HepG2 (cell line): ENCODE measurements around the gene RFTN1. TPM values are rescaled to one million over a fixed set of nuclear protein-coding genes. Genes with fewer than 3 reads are reported as not detected.

Experiments used
- ATAC-seq: fragments of 200-7000 bp; cut with Tn5 transposase; 3 replicates; pipeline ENCODE4 v1.9.1; 2020; ENCODE audit warnings: mild to moderate bottlenecking, moderate library complexity
- BruUV-seq: library from RNA; stranded (reverse); fragments of 400-500 nt; replicated peaks from 2 replicates; lab custom pipeline; 2021; lab: Mats Ljungman, UMichigan
- CTCF ChIA-PET: fragments of 300-600 bp; formaldehyde crosslinking; extraction: SDS; loops from one replicate; lab custom pipeline; 2021; ENCODE audit warnings: low total read pairs, inconsistent platforms, low intra/inter-chr PET ratio; lab: Yijun Ruan, JAX
- POLR2A ChIA-PET: fragments of 350-600 bp; sonication (Branson Sonifier 250); formaldehyde crosslinking; loops from one replicate; lab custom pipeline; 2020; ENCODE audit warnings: antibody characterized with exemption, inconsistent platforms; lab: Yijun Ruan, JAX
- DNase-seq: peaks from one replicate; pipeline ENCODE4 v3.0.0-alpha.2; 2015; ENCODE audit warnings: low spot score
- FAIRE-seq: peaks from 3 replicates; lab custom pipeline; 2011; peaks lifted over from hg19 to GRCh38; lab: Jason Lieb, UNC
- H2AFZ ChIP-seq: one replicate; pipeline ENCODE4 v1.6.1; 2011; ENCODE audit warnings: low read length, inconsistent platforms
- H3K27ac ChIP-seq: fragments of 300-600 bp; 3 replicates; pipeline ENCODE4 v1.8.0; 2011; ENCODE audit warnings: mixed run types, mild to moderate bottlenecking, mixed read lengths, low read length, inconsistent platforms; ENCODE audit not compliant: insufficient read depth; ENCODE audit errors: extremely low read length
- H3K27me3 ChIP-seq, 2 experiments: fragments of 200-600 bp in 1 of 2; 2 replicates in 1 of 2; 3 replicates in 1 of 2; pipeline versions ENCODE4 v1.6.0 to v1.8.0; 2011; ENCODE audit warnings: low read length in 2 of 2, mild to moderate bottlenecking in 2 of 2, moderate library complexity in 2 of 2, inconsistent platforms in 1 of 2; ENCODE audit not compliant: insufficient read depth in 2 of 2, control insufficient read depth in 1 of 2
- H3K36me3 ChIP-seq, 2 experiments: fragments of 200-600 bp in 1 of 2; replicated peaks in 1 of 2; 2 replicates in 1 of 2; 3 replicates in 1 of 2; pipeline versions ENCODE4 v1.5.1 to v1.8.0; 2011; ENCODE audit warnings: low read length in 2 of 2, inconsistent platforms in 1 of 2; ENCODE audit not compliant: insufficient read depth in 2 of 2, control insufficient read depth in 1 of 2
- H3K4me1 ChIP-seq: 2 replicates; pipeline ENCODE4 v1.5.1; 2012; ENCODE audit warnings: low read length, inconsistent platforms; ENCODE audit not compliant: insufficient read depth
- H3K4me2 ChIP-seq: 2 replicates; pipeline ENCODE4 v1.6.0; 2011; ENCODE audit warnings: low read depth, low read length, inconsistent platforms
- H3K4me3 ChIP-seq, 3 experiments: fragments of 200-600 bp in 1 of 3; sonication (generic), shearing (Covaris generic) in 1 of 3; replicated peaks in 1 of 3; 2 replicates each; pipeline ENCODE4 v1.5.1; 2011 to 2016; ENCODE audit warnings: low read length in 3 of 3, inconsistent platforms in 2 of 3, low read depth in 2 of 3, mild to moderate bottlenecking in 2 of 3, control low read depth in 1 of 3, mixed read lengths in 1 of 3; ENCODE audit not compliant: insufficient read depth in 1 of 3
- H3K79me2 ChIP-seq: one replicate; pipeline ENCODE4 v1.6.1; 2011; ENCODE audit warnings: low read length, inconsistent platforms; ENCODE audit not compliant: insufficient read depth
- H3K9ac ChIP-seq: 2 replicates; pipeline ENCODE4 v1.6.0; 2011; ENCODE audit warnings: mild to moderate bottlenecking, low read depth, low read length, inconsistent platforms; ENCODE audit not compliant: insufficient read depth
- H3K9me3 ChIP-seq: 2 replicates; pipeline ENCODE4 v1.5.1; 2012; ENCODE audit warnings: mild to moderate bottlenecking, low read length
- H4K20me1 ChIP-seq: 2 replicates; pipeline ENCODE4 v1.6.0; 2011; ENCODE audit warnings: inconsistent platforms, mild to moderate bottlenecking, low read length, moderate library complexity; ENCODE audit not compliant: insufficient read depth
- CREB1 ChIP-seq, 2 experiments: fragments of 450-650 bp in 1 of 2; IDR thresholded peaks; 2 replicates each; pipeline ENCODE4 v1.6.1; 2016 to 2017; ENCODE audit warnings: control low read depth in 1 of 2, mild to moderate bottlenecking in 1 of 2, missing compliant biosample characterization in 1 of 2, missing genetic modification characterization in 1 of 2
- IKZF1 ChIP-seq: fragments of 450-650 bp; IDR thresholded peaks from 2 replicates; pipeline ENCODE4 v1.7.1; 2016
- ZNF383 ChIP-seq: sonication (generic); formaldehyde crosslinking; IDR thresholded peaks from 2 replicates; pipeline ENCODE4 v1.4.0; 2020; ENCODE audit warnings: missing genetic modification reagents, mild to moderate bottlenecking, borderline replicate concordance
- ZNF564 ChIP-seq: sonication (generic); formaldehyde crosslinking; IDR thresholded peaks from 2 replicates; pipeline ENCODE4 v1.8.1; 2023; ENCODE audit warnings: mild to moderate bottlenecking, missing genetic modification reagents
- ZNF747 ChIP-seq: sonication (generic); formaldehyde crosslinking; IDR thresholded peaks from 2 replicates; pipeline ENCODE4 v1.8.1; 2023; ENCODE audit warnings: missing genetic modification reagents, mild to moderate bottlenecking, borderline replicate concordance
- WGBS: methylation state at CpG from one replicate; pipeline ENCODE4 v1.1.6; 2017; ENCODE audit warnings: low lambda C conversion rate; 5-methylcytosine and 5-hydroxymethylcytosine counted together
- in situ Hi-C: cut with HindIII; loops from 2 replicates; pipeline ENCODE4 v1.10.0; 2017; ENCODE audit warnings: low pct_unique_long_range_greater_than_20kb; ENCODE audit not compliant: extremely low pct_ligation_motif_present
- intact Hi-C: fragments of 100-400 bp; cut with micrococcal nuclease; formaldehyde crosslinking; loops from one replicate; pipeline ENCODE4 v1.10.0; 2022; ENCODE audit not compliant: unreplicated experiment
- polyA plus RNA-seq, 8 experiments: library from polyadenylated mRNA; depleted of rRNA in 3 of 8; stranded (reverse) in 7 of 8; unstranded in 1 of 8; fragments of >200 nt; fragmentation: Illumina TruSeq in 4 of 8; extraction: Trizol in 4 of 8; gene quantifications; 2 replicates each; pipeline versions ENCODE4 v1.2.1 to v1.2.3, GENCODE V29; 2011 to 2016; ENCODE audit warnings: low read depth in 4 of 8, missing spikeins in 1 of 8, mixed read lengths in 1 of 8; ENCODE audit not compliant: insufficient read depth in 1 of 8
- total RNA-seq, 5 experiments: library from RNA; depleted of rRNA; stranded (reverse); fragments of >200 nt; fragmentation: Illumina TruSeq; extraction: Trizol; gene quantifications; 2 replicates each; pipeline ENCODE4 v1.2.3, GENCODE V29; 2016; ENCODE audit warnings: low read depth in 1 of 5
- TF ChIP-seq, protein P1 (sequence below): sonication (generic); formaldehyde crosslinking; IDR thresholded peaks from 2 replicates; pipeline ENCODE4; 2020; ENCODE audit warnings: missing genetic modification reagents, mild to moderate bottlenecking, borderline replicate concordance
- TF ChIP-seq, protein P2 (sequence below): sonication (generic); formaldehyde crosslinking; IDR thresholded peaks from 2 replicates; pipeline ENCODE4 v1.4.0; 2020; ENCODE audit warnings: mild to moderate bottlenecking, low read depth, missing genetic modification reagents
- TF ChIP-seq, protein P3 (sequence below): IDR thresholded peaks from 2 replicates; pipeline ENCODE4 v1.6.1; 2016; ENCODE audit warnings: missing compliant biosample characterization, missing genetic modification reagents, borderline replicate concordance

RFTN1 gene
- total and polyA plus RNA-seq, 2 of the 13 experiments (the other 11 are each of a cell fraction or from before 2014, with no cell fraction given), result not detected

DNA sequence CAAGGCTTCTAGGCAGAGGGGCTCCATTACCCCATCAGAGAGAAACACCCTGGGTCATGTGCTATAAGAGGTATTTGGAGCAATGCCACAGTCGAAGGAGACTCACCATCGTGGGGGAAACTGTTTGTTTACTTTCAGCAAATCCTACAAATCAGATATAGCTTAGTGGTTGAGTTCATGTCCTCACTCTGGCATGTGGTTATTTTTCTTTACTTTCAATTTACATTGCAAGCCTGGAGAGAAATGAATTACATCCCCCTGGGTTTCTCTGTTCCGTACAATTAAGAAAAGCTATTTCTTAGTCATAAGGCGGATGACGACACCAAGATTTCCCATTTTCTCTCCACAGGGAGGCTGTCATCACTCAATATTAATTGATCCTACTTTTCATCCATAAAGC, 36.9 kb downstream of the RFTN1 start:
- ATAC-seq (no peak), DNase-seq (no peak), FAIRE-seq (no peak)
- Histone ChIP-seq H3K4me1 (no peaks in the 10 kb centered on the region), H3K79me2 (no peaks in the 10 kb centered on the region), H3K9ac (no peak overlapping the region), H4K20me1 (no peaks in the 10 kb centered on the region), H2AFZ (no peak overlapping the region), H3K4me3 (no peak overlapping the region), H3K36me3 (no peaks in the 10 kb centered on the region), H3K27me3 (0 out of 5 replicates have a peak, but pooled peaks cover 0 to 3% of the 10 kb centered on the region in 2 experiments), H3K4me2 (no peak overlapping the region), H3K9me3 (no peaks in the 10 kb centered on the region), H3K27ac (no peak overlapping the region)
- TF ChIP-seq ZNF564 (CRISPR knock-in tag) (no peak), CREB1 (IDR thresholded peaks at IDR 0.05) (peak; percentile 27; the same call in 1 of the 2 replicates), CREB1 (CRISPR knock-in tag; IDR thresholded peaks at IDR 0.05) (no peak)
- WGBS, result 19% methylated on average over 5 of the region's 5 CpGs
- BruUV-seq, result no TSS peak
- in situ Hi-C loops, result no loop called here
- ChIA-PET CTCF (no interaction called here), POLR2A (no interaction called here)
- intact Hi-C loops, result no loop called here

DNA sequence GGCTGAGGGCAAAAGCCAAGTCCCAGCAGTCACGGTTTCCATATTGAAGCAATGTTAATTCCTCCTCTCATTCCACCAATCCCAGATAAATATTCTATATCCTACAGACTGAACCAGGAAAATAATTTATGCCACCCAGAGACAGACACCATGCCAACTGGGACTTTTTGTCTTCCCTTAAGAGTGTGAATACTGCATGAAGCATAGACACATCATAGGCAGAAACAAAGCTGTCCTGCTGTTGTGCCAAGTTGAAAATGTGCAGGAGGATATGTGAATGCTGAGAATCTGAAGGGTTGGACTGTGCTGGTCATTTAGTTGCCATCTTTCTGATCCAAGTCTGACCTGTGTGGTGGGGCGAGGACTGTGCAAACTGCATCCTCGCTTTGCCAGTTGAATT, 37.7 kb downstream of the RFTN1 start:
- Histone ChIP-seq H2AFZ (no peak overlapping the region), H3K4me3 (no peak overlapping the region), H3K79me2 (no peaks in the 10 kb centered on the region), H3K4me1 (no peaks in the 10 kb centered on the region), H3K36me3 (no peaks in the 10 kb centered on the region), H3K27me3 (0 out of 5 replicates have a peak, but pooled peaks cover 0 to 3% of the 10 kb centered on the region in 2 experiments), H3K4me2 (no peak overlapping the region), H3K27ac (no peak overlapping the region), H3K9me3 (no peaks in the 10 kb centered on the region), H4K20me1 (no peaks in the 10 kb centered on the region), H3K9ac (no peak overlapping the region)
- ChIA-PET CTCF (no interaction called here), POLR2A (no interaction called here)
- intact Hi-C loops, result no loop called here
- TF ChIP-seq ZNF747 (CRISPR knock-in tag), result no peak
- TF ChIP-seq, protein P1, sequence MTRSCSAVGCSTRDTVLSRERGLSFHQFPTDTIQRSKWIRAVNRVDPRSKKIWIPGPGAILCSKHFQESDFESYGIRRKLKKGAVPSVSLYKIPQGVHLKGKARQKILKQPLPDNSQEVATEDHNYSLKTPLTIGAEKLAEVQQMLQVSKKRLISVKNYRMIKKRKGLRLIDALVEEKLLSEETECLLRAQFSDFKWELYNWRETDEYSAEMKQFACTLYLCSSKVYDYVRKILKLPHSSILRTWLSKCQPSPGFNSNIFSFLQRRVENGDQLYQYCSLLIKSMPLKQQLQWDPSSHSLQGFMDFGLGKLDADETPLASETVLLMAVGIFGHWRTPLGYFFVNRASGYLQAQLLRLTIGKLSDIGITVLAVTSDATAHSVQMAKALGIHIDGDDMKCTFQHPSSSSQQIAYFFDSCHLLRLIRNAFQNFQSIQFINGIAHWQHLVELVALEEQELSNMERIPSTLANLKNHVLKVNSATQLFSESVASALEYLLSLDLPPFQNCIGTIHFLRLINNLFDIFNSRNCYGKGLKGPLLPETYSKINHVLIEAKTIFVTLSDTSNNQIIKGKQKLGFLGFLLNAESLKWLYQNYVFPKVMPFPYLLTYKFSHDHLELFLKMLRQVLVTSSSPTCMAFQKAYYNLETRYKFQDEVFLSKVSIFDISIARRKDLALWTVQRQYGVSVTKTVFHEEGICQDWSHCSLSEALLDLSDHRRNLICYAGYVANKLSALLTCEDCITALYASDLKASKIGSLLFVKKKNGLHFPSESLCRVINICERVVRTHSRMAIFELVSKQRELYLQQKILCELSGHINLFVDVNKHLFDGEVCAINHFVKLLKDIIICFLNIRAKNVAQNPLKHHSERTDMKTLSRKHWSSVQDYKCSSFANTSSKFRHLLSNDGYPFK (CRISPR knock-in tag), result no peak
- TF ChIP-seq IKZF1, result no peak
- TF ChIP-seq, protein P2, sequence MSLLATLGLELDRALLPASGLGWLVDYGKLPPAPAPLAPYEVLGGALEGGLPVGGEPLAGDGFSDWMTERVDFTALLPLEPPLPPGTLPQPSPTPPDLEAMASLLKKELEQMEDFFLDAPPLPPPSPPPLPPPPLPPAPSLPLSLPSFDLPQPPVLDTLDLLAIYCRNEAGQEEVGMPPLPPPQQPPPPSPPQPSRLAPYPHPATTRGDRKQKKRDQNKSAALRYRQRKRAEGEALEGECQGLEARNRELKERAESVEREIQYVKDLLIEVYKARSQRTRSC, result no peak
- TF ChIP-seq ZNF383 (CRISPR knock-in tag), result no peak
- TF ChIP-seq, protein P3, sequence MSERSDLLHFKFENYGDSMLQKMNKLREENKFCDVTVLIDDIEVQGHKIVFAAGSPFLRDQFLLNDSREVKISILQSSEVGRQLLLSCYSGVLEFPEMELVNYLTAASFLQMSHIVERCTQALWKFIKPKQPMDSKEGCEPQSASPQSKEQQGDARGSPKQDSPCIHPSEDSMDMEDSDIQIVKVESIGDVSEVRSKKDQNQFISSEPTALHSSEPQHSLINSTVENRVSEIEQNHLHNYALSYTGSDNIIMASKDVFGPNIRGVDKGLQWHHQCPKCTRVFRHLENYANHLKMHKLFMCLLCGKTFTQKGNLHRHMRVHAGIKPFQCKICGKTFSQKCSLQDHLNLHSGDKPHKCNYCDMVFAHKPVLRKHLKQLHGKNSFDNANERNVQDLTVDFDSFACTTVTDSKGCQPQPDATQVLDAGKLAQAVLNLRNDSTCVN, result no peak
- no peak for FAIRE-seq
- in situ Hi-C loops, result no loop called here
- DNase-seq, result no peak
- whole genome bisulfite sequencing, result 7% methylated on average over 3 of the region's 3 CpGs
- no peak for ATAC-seq
- no TSS peak for BruUV-seq
